ENCODE data around the gene DMKN.

GRCh38 chr19:35546532-35546931 lies 33.1 kb upstream of the DMKN start:
- TF ChIP-seq EZH2phosphoT487 (IDR thresholded peaks at IDR 0.05; ENCODE audit: borderline replicate concordance, low read length) (no peak), CTCF (IDR thresholded peaks at IDR 0.05; ENCODE audit: low read depth, low read length, poor library complexity, severe bottlenecking) (no peak)

Measured in DOHH2 (cell line).